Tongue (tissue), 2 donors: Measurements from ENCODE around the gene PYGB. TPM values are rescaled to one million over a fixed set of nuclear protein-coding genes. Genes with fewer than 3 reads are reported as not detected.
"Not testable (repeated sequence)": the region's sequence is repeated elsewhere in the genome, so short reads cannot be mapped to it uniquely, and the experiment has no call there.

Source experiments
- DNase-seq: peaks from one replicate; pipeline ENCODE4 v3.0.0-alpha.2; 2015
- total RNA-seq: library from RNA; depleted of rRNA; stranded (reverse); fragments of >200 nt; gene quantifications from one replicate; pipeline ENCODE4 v1.2.3, GENCODE V29; 2014

PYGB gene
- total RNA-seq, 1 donor from 2014 or later = 25.4 TPM

- DNase-seq = no peak
Measured at GRCh38 chr20:25230166-25230831, 17.6 kb upstream of the PYGB start.

- peak; percentile 36 for DNase-seq
Measured at GRCh38 chr20:25233016-25233772, 14.7 kb upstream of the PYGB start.

GRCh38 chr20:25234009-25234849 is 13.7 kb upstream of the PYGB start:
- not testable (repeated sequence) for DNase-seq

- DNase-seq = no peak
Measured at GRCh38 chr20:25236450-25237304, 11.2 kb upstream of the PYGB start.

- peak; percentile 48 for DNase-seq
Measured at GRCh38 chr20:25237610-25238318, 10.1 kb upstream of the PYGB start.

GRCh38 chr20:25238319-25239037 is 9.4 kb upstream of the PYGB start:
- DNase-seq = peak; percentile 27

GRCh38 chr20:25239387-25240370 is 8.2 kb upstream of the PYGB start:
- no peak for DNase-seq

GRCh38 chr20:25240851-25241658 is 6.8 kb upstream of the PYGB start:
- DNase-seq = not testable (repeated sequence)

- not testable (repeated sequence) for DNase-seq
Measured at GRCh38 chr20:25241659-25241955, 6.3 kb upstream of the PYGB start.

GRCh38 chr20:25242231-25242630 is 5.7 kb upstream of the PYGB start:
- no peak for DNase-seq

- DNase-seq = no peak
Measured at GRCh38 chr20:25243416-25243979, 4.4 kb upstream of the PYGB start.

GRCh38 chr20:25244976-25245375 is 2.9 kb upstream of the PYGB start:
- no peak for DNase-seq

- no peak for DNase-seq
Measured at GRCh38 chr20:25245461-25245860, 2.4 kb upstream of the PYGB start.

- DNase-seq = no peak
Measured at GRCh38 chr20:25246182-25246999, 1.5 kb upstream of the PYGB start.

GRCh38 chr20:25247000-25247517 is 826 bp upstream of the PYGB start:
- peak; percentile 72 for DNase-seq

- DNase-seq = no peak
Measured at GRCh38 chr20:25247518-25247955, 348 bp upstream of the PYGB start.

- DNase-seq = no peak
Measured at GRCh38 chr20:25248786-25249172, 894 bp downstream of the PYGB start.
